Measurements from ENCODE around the gene DAZAP2. TPM values are rescaled to one million over a fixed set of nuclear protein-coding genes. Genes with fewer than 3 reads are reported as not detected.

DAZAP2 gene
- total and polyA plus RNA-seq, 2 of the 4 experiments (the other 2 are of a cell fraction): 62.2 to 202 TPM

DNA sequence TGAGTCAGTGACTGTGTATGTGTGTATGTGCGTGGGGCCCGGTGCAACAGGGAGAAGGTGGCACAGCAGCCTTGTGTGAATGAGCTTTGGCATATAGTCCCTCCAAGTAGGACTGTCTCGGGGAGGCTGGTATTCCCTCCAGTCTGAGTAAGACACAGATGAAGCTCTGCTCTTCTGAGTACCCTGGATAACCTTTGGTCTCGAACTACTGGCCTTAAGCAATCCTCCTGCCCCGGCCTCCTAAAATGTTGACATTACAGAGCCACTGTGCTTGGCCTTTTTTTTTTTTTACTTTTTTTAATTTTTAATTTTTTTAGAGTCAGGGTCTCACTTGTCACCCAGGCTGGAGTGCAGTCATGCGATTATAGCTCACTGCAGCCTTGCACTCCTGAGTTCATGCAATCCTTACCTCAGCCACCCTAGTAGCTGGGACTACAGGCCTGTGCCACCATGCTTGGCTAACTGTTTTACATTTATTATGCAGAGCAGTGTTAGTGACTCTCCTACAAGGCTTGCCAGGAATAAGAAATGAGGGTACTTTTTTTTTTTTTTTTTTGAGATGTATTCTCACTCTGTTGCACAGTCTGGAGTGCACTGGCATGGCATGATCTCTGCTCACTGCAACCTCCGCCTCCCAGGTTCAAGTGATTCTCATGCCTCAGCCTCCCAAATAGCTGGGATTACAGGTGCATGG is 9.4 kb upstream of the DAZAP2 start:
- no peak overlapping the region for H3K4me2 ChIP-seq (ENCODE audit: low read depth, low read length)
- H4K5ac ChIP-seq (ENCODE audit: low read depth, low read length): no peak overlapping the region
- no peak overlapping the region for H3K56ac ChIP-seq (ENCODE audit: extremely low read depth, insufficient read depth, low read length)
- H3K4ac ChIP-seq (ENCODE audit: low read depth, low read length): no peak overlapping the region
- TF ChIP-seq CHD1 (IDR thresholded peaks at IDR 0.05; ENCODE audit: low read depth, low read length) (no peak), SMC3 (IDR thresholded peaks at IDR 0.05; ENCODE audit: low read depth, low read length) (no peak), BHLHE40 (IDR thresholded peaks at IDR 0.05; ENCODE audit: low read depth, low read length) (no peak), CEBPB (IDR thresholded peaks at IDR 0.05; ENCODE audit: low read depth, low read length) (no peak), MXI1 (IDR thresholded peaks at IDR 0.05; ENCODE audit: borderline replicate concordance, low read depth, low read length) (no peak), FOS (IDR thresholded peaks at IDR 0.05; ENCODE audit: low read depth, low read length) (no peak), RCOR1 (IDR thresholded peaks at IDR 0.05; ENCODE audit: insufficient replicate concordance, low read length) (no peak), RAD21 (IDR thresholded peaks at IDR 0.05; ENCODE audit: low read length) (no peak), MAZ (IDR thresholded peaks at IDR 0.05; ENCODE audit: borderline replicate concordance, low read depth, low read length) (no peak), POLR2A (IDR thresholded peaks at IDR 0.05; ENCODE audit: low read depth, low read length) (no peak), MAFK (IDR thresholded peaks at IDR 0.05; ENCODE audit: low read depth, low read length) (no peak), RFX5 (IDR thresholded peaks at IDR 0.05; ENCODE audit: low read depth, low read length) (no peak)
- TF ChIP-seq, protein P1, sequence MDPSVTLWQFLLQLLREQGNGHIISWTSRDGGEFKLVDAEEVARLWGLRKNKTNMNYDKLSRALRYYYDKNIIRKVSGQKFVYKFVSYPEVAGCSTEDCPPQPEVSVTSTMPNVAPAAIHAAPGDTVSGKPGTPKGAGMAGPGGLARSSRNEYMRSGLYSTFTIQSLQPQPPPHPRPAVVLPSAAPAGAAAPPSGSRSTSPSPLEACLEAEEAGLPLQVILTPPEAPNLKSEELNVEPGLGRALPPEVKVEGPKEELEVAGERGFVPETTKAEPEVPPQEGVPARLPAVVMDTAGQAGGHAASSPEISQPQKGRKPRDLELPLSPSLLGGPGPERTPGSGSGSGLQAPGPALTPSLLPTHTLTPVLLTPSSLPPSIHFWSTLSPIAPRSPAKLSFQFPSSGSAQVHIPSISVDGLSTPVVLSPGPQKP (IDR thresholded peaks at IDR 0.05; ENCODE audit: borderline replicate concordance, low read depth, low read length): no peak
- TF ChIP-seq, protein P2, sequence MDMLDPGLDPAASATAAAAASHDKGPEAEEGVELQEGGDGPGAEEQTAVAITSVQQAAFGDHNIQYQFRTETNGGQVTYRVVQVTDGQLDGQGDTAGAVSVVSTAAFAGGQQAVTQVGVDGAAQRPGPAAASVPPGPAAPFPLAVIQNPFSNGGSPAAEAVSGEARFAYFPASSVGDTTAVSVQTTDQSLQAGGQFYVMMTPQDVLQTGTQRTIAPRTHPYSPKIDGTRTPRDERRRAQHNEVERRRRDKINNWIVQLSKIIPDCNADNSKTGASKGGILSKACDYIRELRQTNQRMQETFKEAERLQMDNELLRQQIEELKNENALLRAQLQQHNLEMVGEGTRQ (IDR thresholded peaks at IDR 0.05; ENCODE audit: low read depth, low read length): no peak
- TF ChIP-seq, protein P3, sequence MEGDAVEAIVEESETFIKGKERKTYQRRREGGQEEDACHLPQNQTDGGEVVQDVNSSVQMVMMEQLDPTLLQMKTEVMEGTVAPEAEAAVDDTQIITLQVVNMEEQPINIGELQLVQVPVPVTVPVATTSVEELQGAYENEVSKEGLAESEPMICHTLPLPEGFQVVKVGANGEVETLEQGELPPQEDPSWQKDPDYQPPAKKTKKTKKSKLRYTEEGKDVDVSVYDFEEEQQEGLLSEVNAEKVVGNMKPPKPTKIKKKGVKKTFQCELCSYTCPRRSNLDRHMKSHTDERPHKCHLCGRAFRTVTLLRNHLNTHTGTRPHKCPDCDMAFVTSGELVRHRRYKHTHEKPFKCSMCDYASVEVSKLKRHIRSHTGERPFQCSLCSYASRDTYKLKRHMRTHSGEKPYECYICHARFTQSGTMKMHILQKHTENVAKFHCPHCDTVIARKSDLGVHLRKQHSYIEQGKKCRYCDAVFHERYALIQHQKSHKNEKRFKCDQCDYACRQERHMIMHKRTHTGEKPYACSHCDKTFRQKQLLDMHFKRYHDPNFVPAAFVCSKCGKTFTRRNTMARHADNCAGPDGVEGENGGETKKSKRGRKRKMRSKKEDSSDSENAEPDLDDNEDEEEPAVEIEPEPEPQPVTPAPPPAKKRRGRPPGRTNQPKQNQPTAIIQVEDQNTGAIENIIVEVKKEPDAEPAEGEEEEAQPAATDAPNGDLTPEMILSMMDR (conservative IDR thresholded peaks at IDR 0.05; ENCODE audit: low read depth, low read length): no peak
- ChIA-PET POLR2A (ENCODE audit: unreplicated experiment) (no interaction called here), CTCF (no interaction called here)
- no peak overlapping the region for H3K4me3 ChIP-seq (ENCODE audit: insufficient read depth, low read depth, low read length)
- H3K18ac ChIP-seq (ENCODE audit: low read depth, low read length): no peak overlapping the region
- WGBS, 2 experiments (ENCODE audit: extremely low coverage in 2 of 2, insufficient read length in 1 of 2): 65% methylated on average over 2 of the region's 7 CpGs; no CpG with 5 or more reads in 1 of the 2 experiments
- no TSS peak for BruUV-seq (replicated peaks)
- no peak overlapping the region for H2BK20ac ChIP-seq (ENCODE audit: low read depth, low read length)
- no peaks in the 10 kb centered on the region for H3K79me1 ChIP-seq (ENCODE audit: low read depth in 1 of 2, low read length in 2 of 2)
- DNase-seq (no peak), ATAC-seq (ENCODE audit: low read depth) (no peak)
- H3K9me1 ChIP-seq (ENCODE audit: insufficient read depth, low read length): peaks cover 3% of the 10 kb centered on the region
- no peak overlapping the region for H4K91ac ChIP-seq (ENCODE audit: insufficient read depth, low read depth, low read length)
- H3K9ac ChIP-seq (ENCODE audit: low read depth, low read length): no peak overlapping the region
- no peak overlapping the region for H3K27ac ChIP-seq (ENCODE audit: insufficient read depth, low read length)
- H2AFZ ChIP-seq (replicated peaks; ENCODE audit: low read length, poor library complexity): no peak overlapping the region
- H2BK120ac ChIP-seq (ENCODE audit: low read depth, low read length): no peak overlapping the region
- no peak overlapping the region for H3K14ac ChIP-seq (replicated peaks; ENCODE audit: low read depth, low read length)
- intact Hi-C loops (cut with micrococcal nuclease): no loop called here
- H3K4me1 ChIP-seq (ENCODE audit: control insufficient read depth, insufficient read depth, low read length): no peaks in the 10 kb centered on the region
- H2AK9ac ChIP-seq (replicated peaks; ENCODE audit: low read depth, low read length, poor library complexity): no peak overlapping the region
- no peak overlapping the region for H4K8ac ChIP-seq (ENCODE audit: low read depth in 2 of 2, low read length in 2 of 2)
- in situ Hi-C loops (cut with MboI; ENCODE audit: low sequenced_read_pairs): no loop called here
- no peaks in the 10 kb centered on the region for H3K36me3 ChIP-seq (ENCODE audit: control insufficient read depth, insufficient read depth, low read length)
- H2BK15ac ChIP-seq (ENCODE audit: low read depth, low read length): no peak overlapping the region
- H3K23ac ChIP-seq (ENCODE audit: low read depth, low read length): no peak overlapping the region
- H2BK5ac ChIP-seq (ENCODE audit: low read depth, low read length, poor library complexity, severe bottlenecking): no peak overlapping the region
- no peaks in the 10 kb centered on the region for H3K27me3 ChIP-seq (ENCODE audit: control insufficient read depth, insufficient read depth, low read length)
- no peak overlapping the region for H2AK5ac ChIP-seq (ENCODE audit: low read depth, low read length)
- H3K9me3 ChIP-seq (ENCODE audit: control insufficient read depth, insufficient read depth, low read length): no peaks in the 10 kb centered on the region
- dilution Hi-C loops (cut with HindIII; ENCODE audit: low sequenced_read_pairs, unreplicated experiment): no loop called here
- no peaks in the 10 kb centered on the region for H4K20me1 ChIP-seq (ENCODE audit: insufficient read depth, low read length)
